HG02623 (cell line): Measurements from ENCODE around the gene AP2A1.

Source experiments
- ATAC-seq: cut with Tn5 transposase; IDR thresholded peaks from one replicate; pipeline ENCODE4 v1.9.1; 2021; ENCODE audit warnings: moderate library complexity; ENCODE audit not compliant: unreplicated experiment

The AP2A1 gene

GRCh38 chr19:49766007-49766929, 533 bp upstream of the AP2A1 start:
- peak; percentile 84 for ATAC-seq

- no peak for ATAC-seq
Measured at GRCh38 chr19:49767381-49767780, 580 bp downstream of the AP2A1 start.

DNA sequence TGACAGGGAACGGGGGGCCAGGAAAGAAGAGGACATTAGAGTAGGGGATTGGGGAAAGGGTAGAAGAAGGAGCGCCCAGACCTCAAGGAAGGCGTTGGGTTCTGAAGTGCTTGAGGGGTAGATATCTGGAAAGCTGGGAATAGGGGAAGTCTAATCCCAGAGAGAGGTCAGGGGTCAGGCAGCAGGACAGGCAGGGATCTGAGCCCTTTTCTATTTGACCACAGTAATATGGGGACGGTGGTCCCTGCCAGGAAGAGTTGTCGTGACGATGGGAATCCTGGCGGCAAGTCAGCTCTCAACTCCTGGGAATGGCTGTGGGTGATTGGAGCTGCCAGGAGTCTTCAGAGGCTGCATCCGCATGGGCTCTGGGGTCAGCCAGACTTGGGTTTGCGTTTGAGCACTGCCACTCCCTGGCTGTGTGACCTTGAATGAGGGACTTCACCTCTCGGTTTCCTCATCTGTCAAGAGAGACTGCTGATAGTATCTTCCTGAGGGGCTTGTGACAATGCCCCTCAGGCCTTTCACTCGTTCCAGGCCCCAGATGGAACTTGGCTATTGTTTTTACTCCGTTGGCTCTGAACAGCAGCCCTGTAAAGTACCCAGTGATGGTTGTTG, 1.3 kb downstream of the AP2A1 start:
- no peak for ATAC-seq

DNA sequence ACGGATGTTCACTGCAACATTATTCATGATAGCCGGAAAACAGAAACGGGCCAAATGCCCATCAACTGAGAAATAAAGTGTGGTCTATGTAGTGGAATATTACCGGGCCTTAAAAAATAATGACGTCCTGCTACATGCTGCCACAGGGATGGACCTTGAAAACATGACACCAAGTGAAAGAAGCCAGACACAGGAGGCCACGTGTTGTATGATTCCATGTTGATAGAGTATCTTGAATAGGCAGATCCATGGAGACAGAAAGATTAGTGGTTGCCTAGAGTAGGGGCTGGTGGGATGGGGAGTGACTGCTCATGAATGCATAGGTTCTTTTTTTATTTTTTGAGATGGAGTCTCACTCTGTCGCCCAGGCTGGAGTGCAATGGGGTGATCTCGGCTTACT, 3.7 kb downstream of the AP2A1 start:
- no peak for ATAC-seq

DNA sequence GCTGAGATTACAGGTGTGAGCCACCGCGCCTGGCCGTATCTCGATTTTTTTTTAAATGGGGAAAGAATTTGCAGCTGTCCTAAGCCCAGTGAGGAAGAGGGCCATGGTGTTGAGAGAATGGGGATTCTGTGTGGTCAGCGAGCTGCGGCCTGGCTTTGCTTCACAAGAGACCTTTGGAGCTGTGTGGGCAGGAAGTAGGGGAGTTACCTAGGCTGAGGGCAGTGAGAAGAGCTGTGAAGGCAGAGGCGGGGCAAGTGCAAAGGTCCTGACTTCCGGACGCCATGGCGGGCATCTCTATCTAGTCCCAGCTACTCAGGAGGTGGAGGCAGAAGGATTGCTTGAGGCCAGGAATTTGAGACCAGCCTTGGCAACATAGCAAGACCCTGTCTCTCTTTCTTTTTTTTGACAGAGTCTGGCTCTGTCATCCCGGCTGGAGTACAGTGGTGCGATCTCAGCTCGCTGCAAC, 4.9 kb downstream of the AP2A1 start:
- ATAC-seq: no peak

- ATAC-seq: no peak
Measured at GRCh38 chr19:49772850-49773432, 6.1 kb downstream of the AP2A1 start.

- ATAC-seq: no peak
Measured at GRCh38 chr19:49773663-49774350, 7.0 kb downstream of the AP2A1 start.

GRCh38 chr19:49774969-49775368, 8.2 kb downstream of the AP2A1 start:
- ATAC-seq: no peak

GRCh38 chr19:49775742-49776370, 9.1 kb downstream of the AP2A1 start:
- no peak for ATAC-seq

DNA sequence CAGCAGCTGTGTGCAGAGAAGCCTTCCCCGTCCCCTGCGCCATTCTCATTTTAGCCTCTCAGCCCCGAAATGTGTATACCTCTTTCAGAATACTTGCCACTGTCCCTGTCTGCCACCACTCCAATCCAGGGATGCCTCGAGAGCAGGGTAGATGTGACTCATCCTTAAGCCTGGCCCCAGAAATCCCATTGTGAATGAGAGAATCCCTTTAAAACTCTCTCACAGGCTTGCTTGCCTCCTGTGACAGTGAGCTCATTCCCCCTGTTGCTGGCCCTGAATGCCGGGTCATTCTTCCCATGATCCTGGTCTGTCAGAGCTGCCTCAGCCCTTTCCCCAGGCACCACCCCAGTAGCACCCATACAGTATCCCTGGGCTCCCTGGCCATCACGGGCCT, 9.6 kb downstream of the AP2A1 start:
- no peak for ATAC-seq

DNA sequence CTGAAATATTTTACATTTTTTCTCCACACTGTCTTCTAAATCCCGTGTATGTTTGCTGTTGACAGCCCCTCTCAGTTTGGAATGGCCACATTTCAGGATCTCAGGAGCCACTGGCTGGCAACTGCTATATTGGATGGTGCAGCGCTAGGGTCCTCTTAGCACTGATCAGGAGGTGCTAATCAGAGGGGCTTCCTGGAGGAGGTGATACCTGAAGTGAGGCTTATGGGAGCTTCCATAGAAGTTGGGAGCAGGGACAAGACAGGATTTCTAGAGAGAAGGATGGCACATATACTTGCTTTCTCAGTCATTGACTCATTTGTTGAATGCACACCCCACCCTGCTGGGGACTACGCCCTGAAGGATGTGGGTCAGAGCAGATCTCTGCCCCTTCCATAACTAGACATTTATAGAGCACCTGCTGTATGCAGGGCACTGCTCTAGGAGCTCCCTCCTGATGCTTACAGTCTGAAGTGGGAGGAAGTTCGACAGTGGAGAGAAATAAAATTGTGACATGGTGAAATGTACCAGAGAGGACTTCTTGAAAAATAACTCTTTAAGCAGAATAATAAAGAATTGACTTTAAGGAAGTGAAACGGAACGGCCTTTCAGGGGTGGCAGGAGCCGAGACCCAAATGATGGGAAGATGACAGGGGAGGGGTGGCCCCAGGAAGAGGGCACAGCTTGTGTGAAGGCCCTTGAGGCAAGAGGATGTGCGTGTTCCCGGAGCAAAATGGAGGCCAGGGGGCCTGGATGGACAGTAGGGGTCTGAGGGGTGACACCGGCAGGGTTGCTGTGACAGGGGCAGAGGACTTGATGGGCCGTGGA, 13.1 kb downstream of the AP2A1 start:
- no peak for ATAC-seq

DNA sequence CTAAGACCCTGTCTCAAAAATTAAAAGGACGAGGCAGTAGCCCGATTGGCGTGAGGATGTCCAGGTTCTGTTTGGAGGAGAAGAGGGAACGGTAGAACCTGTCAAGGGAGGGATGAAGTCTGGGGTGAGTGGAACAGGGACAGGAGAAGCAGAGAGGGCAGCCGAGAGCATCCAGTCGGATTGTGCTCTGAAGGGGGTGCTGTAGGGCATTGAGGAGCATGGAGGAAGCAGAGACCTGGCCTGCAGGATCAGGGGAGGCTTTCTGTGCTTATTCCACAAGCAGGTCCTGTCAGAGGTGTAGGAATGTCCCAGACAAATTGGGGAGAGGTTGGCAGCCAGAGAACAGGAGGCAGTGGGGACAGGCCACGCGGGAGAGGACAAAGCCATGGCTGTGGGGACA, 14.1 kb downstream of the AP2A1 start:
- ATAC-seq: no peak

- no peak for ATAC-seq
Measured at GRCh38 chr19:49781394-49781793, 14.6 kb downstream of the AP2A1 start.

- ATAC-seq: no peak
Measured at GRCh38 chr19:49782515-49782914, 15.7 kb downstream of the AP2A1 start.

GRCh38 chr19:49786376-49786820, 19.6 kb downstream of the AP2A1 start:
- ATAC-seq: no peak

- ATAC-seq: no peak
Measured at GRCh38 chr19:49787746-49788145, 20.9 kb downstream of the AP2A1 start.

- ATAC-seq: no peak
Measured at GRCh38 chr19:49788857-49789256, 22.1 kb downstream of the AP2A1 start.

- ATAC-seq: no peak
Measured at GRCh38 chr19:49790866-49791265, 24.1 kb downstream of the AP2A1 start.

DNA sequence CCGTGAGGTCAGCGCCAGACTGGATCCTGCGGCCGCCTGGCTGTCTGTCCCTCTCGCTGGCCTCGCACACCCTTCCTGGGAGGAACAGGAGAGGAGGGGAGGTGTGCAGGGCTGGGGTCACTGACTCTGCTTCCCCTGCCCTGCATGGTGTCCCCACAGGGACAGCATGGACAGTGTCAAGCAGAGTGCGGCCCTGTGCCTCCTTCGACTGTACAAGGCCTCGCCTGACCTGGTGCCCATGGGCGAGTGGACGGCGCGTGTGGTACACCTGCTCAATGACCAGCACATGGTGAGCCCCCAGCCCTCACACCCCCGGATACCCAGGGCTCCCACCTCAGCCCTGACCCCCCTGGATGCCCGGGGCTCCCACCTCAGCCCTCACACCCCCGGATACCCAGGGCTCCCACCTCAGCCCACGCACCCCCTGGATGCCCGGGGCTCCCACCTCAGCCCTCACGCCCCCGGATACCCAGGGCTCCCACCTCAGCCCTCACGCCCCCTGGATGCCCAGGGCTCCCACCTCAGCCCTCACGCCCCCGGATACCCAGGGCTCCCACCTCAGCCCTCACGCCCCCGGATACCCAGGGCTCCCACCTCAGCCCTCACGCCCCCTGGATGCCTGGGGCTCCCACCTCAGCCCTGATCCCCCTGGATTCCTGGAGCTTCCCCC, 25.1 kb downstream of the AP2A1 start:
- no peak for ATAC-seq
